ENCODE results near the gene PIGB. TPM values are rescaled to one million over a fixed set of nuclear protein-coding genes. Genes with fewer than 3 reads are reported as not detected.
"Not testable (repeated sequence)": the region's sequence is repeated elsewhere in the genome, so short reads cannot be mapped to it uniquely, and the experiment has no call there.

Gene PIGB
- total RNA-seq, 4 donors from 2014 or later = 5.9 to 16.5 (median 13.0) TPM

DNA sequence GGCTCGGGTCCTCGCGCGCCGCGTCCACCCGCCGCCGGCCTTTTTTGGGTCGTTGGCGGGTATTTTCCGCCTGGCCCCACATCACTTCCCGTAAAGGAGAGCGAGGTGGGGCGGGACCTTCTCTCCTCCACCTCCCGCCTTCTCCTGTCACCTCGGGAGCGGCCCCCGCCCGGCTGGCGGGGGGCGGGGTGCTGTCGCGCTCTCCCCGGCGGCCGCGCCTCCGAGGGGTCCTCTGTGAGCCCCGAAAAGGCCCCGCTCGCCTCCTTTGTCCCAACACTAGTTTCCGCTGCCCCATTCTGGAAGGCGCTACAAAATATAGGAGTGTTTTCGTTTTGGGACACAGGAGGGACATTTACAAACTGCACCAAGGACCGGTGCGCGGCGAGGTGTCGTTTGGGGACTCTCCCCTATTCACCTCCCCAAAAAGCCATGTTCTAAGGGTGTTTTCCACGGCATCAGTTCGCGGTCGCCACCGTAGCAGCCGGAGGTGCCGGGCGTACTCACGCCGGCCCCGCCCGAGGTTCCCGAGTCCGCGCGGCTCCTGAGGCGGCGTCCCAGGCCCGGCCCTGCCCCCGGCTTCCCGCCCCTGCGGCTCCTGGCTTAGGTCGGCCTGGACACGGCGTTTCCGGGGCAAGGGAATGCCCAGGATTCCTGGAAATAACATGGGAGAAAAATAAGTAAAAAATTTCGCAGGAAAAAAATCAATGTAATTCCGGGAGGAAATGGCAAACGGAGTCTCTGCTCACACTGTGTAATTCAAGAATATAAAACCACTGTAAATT, 29.1 kb upstream of the PIGB start, which contains the start of gene RAB27A:
RAB27A (minus strand) TSS at position 68 of the 782 bp plus-strand sequence. CDS start 54,879 bp downstream, outside the sequence.
- Histone ChIP-seq H3K27me3 (no peaks in the 10 kb centered on the region), H3K9me3 (no peaks in the 10 kb centered on the region), H3K36me3 (no peaks in the 10 kb centered on the region), H3K4me1 (peaks cover 0 to 31% (median 7%) of the 10 kb centered on the region in 3 donors), H3K4me3 (peak within 1 kb of the TSS; percentile 77 to 92 (median 78)), H3K27ac (peak within 1 kb of the TSS; percentile 92 to 96 (median 96))
- intact Hi-C loops (cut with DNase I) = loop anchor here (2.0 kb wide), 1 partner anchor 71 kb away; no protein-coding TSS in a partner anchor
- DNase-seq = no peak
- peak in 2 of 4 donors; percentile 37 to 40 for TF ChIP-seq POLR2A (IDR thresholded peaks at IDR 0.05)
- TF ChIP-seq, protein P1, sequence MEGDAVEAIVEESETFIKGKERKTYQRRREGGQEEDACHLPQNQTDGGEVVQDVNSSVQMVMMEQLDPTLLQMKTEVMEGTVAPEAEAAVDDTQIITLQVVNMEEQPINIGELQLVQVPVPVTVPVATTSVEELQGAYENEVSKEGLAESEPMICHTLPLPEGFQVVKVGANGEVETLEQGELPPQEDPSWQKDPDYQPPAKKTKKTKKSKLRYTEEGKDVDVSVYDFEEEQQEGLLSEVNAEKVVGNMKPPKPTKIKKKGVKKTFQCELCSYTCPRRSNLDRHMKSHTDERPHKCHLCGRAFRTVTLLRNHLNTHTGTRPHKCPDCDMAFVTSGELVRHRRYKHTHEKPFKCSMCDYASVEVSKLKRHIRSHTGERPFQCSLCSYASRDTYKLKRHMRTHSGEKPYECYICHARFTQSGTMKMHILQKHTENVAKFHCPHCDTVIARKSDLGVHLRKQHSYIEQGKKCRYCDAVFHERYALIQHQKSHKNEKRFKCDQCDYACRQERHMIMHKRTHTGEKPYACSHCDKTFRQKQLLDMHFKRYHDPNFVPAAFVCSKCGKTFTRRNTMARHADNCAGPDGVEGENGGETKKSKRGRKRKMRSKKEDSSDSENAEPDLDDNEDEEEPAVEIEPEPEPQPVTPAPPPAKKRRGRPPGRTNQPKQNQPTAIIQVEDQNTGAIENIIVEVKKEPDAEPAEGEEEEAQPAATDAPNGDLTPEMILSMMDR (IDR thresholded peaks at IDR 0.05) = no peak
- WGBS, 2 donors = 0% methylated on average over 6 to 21 of the region's 69 CpGs

- 11 to 22% methylated on average over 15 to 17 of the region's 17 CpGs for WGBS, 2 donors
- Histone ChIP-seq H3K4me1 (peaks cover 0 to 24% (median 7%) of the 10 kb centered on the region in 3 donors), H3K27me3 (no peaks in the 10 kb centered on the region), H3K4me3 (peak overlapping the region; percentile 77 to 92 (median 78)), H3K36me3 (no peaks in the 10 kb centered on the region), H3K27ac (peak overlapping the region; percentile 92 to 96 (median 96)), H3K9me3 (no peaks in the 10 kb centered on the region)
- peak; percentile 11 for DNase-seq
- TF ChIP-seq POLR2A (IDR thresholded peaks at IDR 0.05) = no peak
- TF ChIP-seq, protein P1 (IDR thresholded peaks at IDR 0.05) = peak; percentile 75 to 91 (median 86)
- intact Hi-C loops (cut with DNase I) = no loop called here
Measured at GRCh38 chr15:55290528-55291057, 28.4 kb upstream of the PIGB start.

DNA sequence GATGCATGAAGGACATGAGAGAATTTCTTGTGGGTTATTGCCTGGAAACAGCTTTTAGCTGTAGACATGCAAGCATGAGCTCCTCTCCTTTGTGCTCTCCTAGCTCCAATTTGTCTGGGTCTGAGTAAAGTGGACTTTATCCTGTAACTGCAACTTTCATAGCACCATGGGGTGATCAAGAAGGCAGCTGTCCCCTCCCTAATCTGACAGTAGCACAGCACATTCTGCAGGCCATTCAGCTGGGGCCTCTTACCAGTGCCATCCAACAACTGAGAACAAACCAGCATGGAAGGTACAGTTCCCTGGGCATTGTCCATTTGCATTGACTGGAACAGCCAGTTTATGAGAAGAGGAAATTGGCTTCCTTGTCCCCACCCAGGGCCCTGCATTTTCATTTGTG, 21.7 kb upstream of the PIGB start:
- H3K4me3 ChIP-seq = no peak overlapping the region
- intact Hi-C loops (cut with DNase I) = no loop called here
- no peak for DNase-seq

GRCh38 chr15:55302801-55303200, 16.2 kb upstream of the PIGB start:
- H3K4me3 ChIP-seq; H3K36me3 ChIP-seq; H3K4me1 ChIP-seq; H3K9me3 ChIP-seq; DNase-seq; intact Hi-C loops (cut with DNase I); H3K27ac ChIP-seq; H3K27me3 ChIP-seq: not testable (repeated sequence)
- WGBS, 2 donors = no CpG with 5 or more reads among the region's 32 CpGs

More for the DNA sequence above, 21.7 kb upstream of the PIGB start:
- no peak for TF ChIP-seq POLR2A (IDR thresholded peaks at IDR 0.05)
- TF ChIP-seq, protein P1 (IDR thresholded peaks at IDR 0.05) = no peak
- H3K4me1 ChIP-seq = no peaks in the 10 kb centered on the region
- H3K9me3 ChIP-seq = no peaks in the 10 kb centered on the region
- no peak overlapping the region for H3K27ac ChIP-seq
- H3K36me3 ChIP-seq = no peaks in the 10 kb centered on the region
- H3K27me3 ChIP-seq = no peaks in the 10 kb centered on the region

GRCh38 chr15:55319537-55320237, 665 bp downstream of the PIGB start:
- 26 to 34% methylated on average over 4 of the region's 4 CpGs for WGBS, 2 donors
- Histone ChIP-seq H3K36me3 (peaks cover 0 to 11% (median 0%) of the 10 kb centered on the region in 3 donors), H3K4me3 (peak overlapping the region; percentile 52 to 95 (median 82)), H3K9me3 (no peaks in the 10 kb centered on the region), H3K27me3 (no peaks in the 10 kb centered on the region), H3K27ac (peak overlapping the region in 3 of 4 donors; percentile 90 to 96 (median 94)), H3K4me1 (peaks cover 0 to 46% (median 18%) of the 10 kb centered on the region in 3 donors)
- no peak for DNase-seq
- no peak for TF ChIP-seq POLR2A (IDR thresholded peaks at IDR 0.05)
- TF ChIP-seq, protein P1 (IDR thresholded peaks at IDR 0.05) = no peak
- intact Hi-C loops (cut with DNase I) = no loop called here

Data from esophagus squamous epithelium (tissue), 5 donors.